HL-60 (cell line): ENCODE results near the gene LIPA.

Source experiments
- DNase-seq, 2 experiments: peaks; one replicate each; pipeline ENCODE4 v3.0.0-alpha.2; 2010 to 2020; ENCODE audit warnings: low read depth in 1 of 2, low spot score in 1 of 2
- H3K27ac ChIP-seq: fragments of 250-450 bp; sonication (Bioruptor Pico); replicated peaks from 2 replicates; pipeline ENCODE4 v1.5.1; 2020; ENCODE audit warnings: mild to moderate bottlenecking, moderate library complexity
- H3K27me3 ChIP-seq: fragments of 250-450 bp; sonication (Bioruptor Pico); 2 replicates; pipeline ENCODE4 v1.5.1; 2021; ENCODE audit warnings: mild to moderate bottlenecking, moderate library complexity; ENCODE audit not compliant: insufficient read depth, poor library complexity, severe bottlenecking
- H3K4me3 ChIP-seq: replicated peaks from 2 replicates; pipeline ENCODE4 v1.5.1; 2011; ENCODE audit warnings: mild to moderate bottlenecking, control low read depth, low read length; ENCODE audit not compliant: insufficient read depth
- CTCF ChIP-seq: IDR thresholded peaks from one replicate; pipeline ENCODE4 v1.5.1; 2011; ENCODE audit warnings: low read length, control low read depth, inconsistent platforms; ENCODE audit not compliant: insufficient read depth
- GABPA ChIP-seq: IDR thresholded peaks from 2 replicates; pipeline ENCODE4 v1.6.1; 2012; ENCODE audit warnings: low read depth
- POLR2AphosphoS5 ChIP-seq: IDR thresholded peaks from 2 replicates; pipeline ENCODE4 v1.6.1; 2012; ENCODE audit warnings: low read depth
- REST ChIP-seq: IDR thresholded peaks from 2 replicates; pipeline ENCODE4 v1.6.1; 2012; ENCODE audit warnings: low read depth; ENCODE audit not compliant: insufficient replicate concordance
- SPI1 ChIP-seq: IDR thresholded peaks from 2 replicates; pipeline ENCODE4 v1.6.1; 2012; ENCODE audit warnings: low read depth, mild to moderate bottlenecking, borderline replicate concordance

Gene LIPA

GRCh38 chr10:89278034-89278535, 26.5 kb upstream of the LIPA start:
- H3K27ac ChIP-seq, result no peak overlapping the region
- TF ChIP-seq CTCF, result no peak
- TF ChIP-seq SPI1, result no peak
- no peak for TF ChIP-seq POLR2AphosphoS5
- no peak for TF ChIP-seq GABPA
- no peak for TF ChIP-seq REST
- no peaks in the 10 kb centered on the region for H3K27me3 ChIP-seq
- H3K4me3 ChIP-seq, result no peak overlapping the region
- DNase-seq, result no peak

- TF ChIP-seq POLR2AphosphoS5 (no peak), CTCF (no peak)
- no peak overlapping the region for H3K4me3 ChIP-seq
- H3K27me3 ChIP-seq, result no peaks in the 10 kb centered on the region
- DNase-seq, result no peak
- H3K27ac ChIP-seq, result no peak overlapping the region
Observed at GRCh38 chr10:89275383-89275782, 23.8 kb upstream of the LIPA start.

GRCh38 chr10:89274928-89275327, 23.4 kb upstream of the LIPA start:
- H3K27me3 ChIP-seq, result no peaks in the 10 kb centered on the region
- TF ChIP-seq REST, result no peak
- TF ChIP-seq CTCF, result no peak
- TF ChIP-seq GABPA, result no peak
- no peak for TF ChIP-seq POLR2AphosphoS5
- TF ChIP-seq SPI1, result no peak
- no peak overlapping the region for H3K4me3 ChIP-seq
- DNase-seq, result no peak
- H3K27ac ChIP-seq, result no peak overlapping the region

- no peak overlapping the region for H3K4me3 ChIP-seq
- no peaks in the 10 kb centered on the region for H3K27me3 ChIP-seq
- no peak for DNase-seq
- H3K27ac ChIP-seq, result no peak overlapping the region
- TF ChIP-seq CTCF (no peak), POLR2AphosphoS5 (no peak), SPI1 (no peak), REST (no peak), GABPA (no peak)
Observed at GRCh38 chr10:89273680-89274079, 22.1 kb upstream of the LIPA start.
